Chondrocyte (in vitro differentiated cells): ENCODE results near the gene ELAVL4. TPM values are rescaled to one million over a fixed set of nuclear protein-coding genes. Genes with fewer than 3 reads are reported as not detected.

ENCODE experiments used
- DNase-seq: peaks from one replicate; pipeline ENCODE4 v3.0.0; 2021; ENCODE audit warnings: mixed read lengths, low spot score
- H3K27ac Mint-ChIP-seq: one replicate; pipeline ENCODE4 v1.8.0; 2021; ENCODE audit warnings: mild to moderate bottlenecking, moderate library complexity, mixed read lengths; ENCODE audit not compliant: unreplicated experiment
- H3K27me3 Mint-ChIP-seq: 2 replicates; pipeline ENCODE4 v1.8.0; 2021; ENCODE audit warnings: low read depth, mixed read lengths
- H3K36me3 Mint-ChIP-seq: 2 replicates; pipeline ENCODE4 v1.8.0; 2021; ENCODE audit warnings: low read depth, mixed read lengths
- H3K4me1 Mint-ChIP-seq: 2 replicates; pipeline ENCODE4 v1.8.0; 2021; ENCODE audit warnings: low read depth, mild to moderate bottlenecking, mixed read lengths
- H3K4me3 Mint-ChIP-seq: one replicate; pipeline ENCODE4 v1.8.0; 2021; ENCODE audit warnings: mild to moderate bottlenecking, moderate library complexity, mixed read lengths; ENCODE audit not compliant: unreplicated experiment
- H3K9me3 Mint-ChIP-seq: 2 replicates; pipeline ENCODE4 v1.8.0; 2021; ENCODE audit warnings: low read depth, mixed read lengths
- total RNA-seq: library from RNA; stranded (reverse); gene quantifications from 3 replicates; pipeline ENCODE4 v1.2.1, GENCODE V29; 2021
- TF ChIP-seq, protein P1 (sequence below): fragments of 200-600 bp; sonication (generic); IDR thresholded peaks from 2 replicates; pipeline ENCODE4 v1.5.0; 2021; ENCODE audit warnings: antibody characterized with exemption, mild to moderate bottlenecking, moderate library complexity

Gene ELAVL4
- total RNA-seq, 1 donor from 2014 or later, result not detected

- Mint-ChIP-seq H3K36me3 (no peaks in the 10 kb centered on the region), H3K27me3 (no peaks in the 10 kb centered on the region)
- TF ChIP-seq, protein P1, sequence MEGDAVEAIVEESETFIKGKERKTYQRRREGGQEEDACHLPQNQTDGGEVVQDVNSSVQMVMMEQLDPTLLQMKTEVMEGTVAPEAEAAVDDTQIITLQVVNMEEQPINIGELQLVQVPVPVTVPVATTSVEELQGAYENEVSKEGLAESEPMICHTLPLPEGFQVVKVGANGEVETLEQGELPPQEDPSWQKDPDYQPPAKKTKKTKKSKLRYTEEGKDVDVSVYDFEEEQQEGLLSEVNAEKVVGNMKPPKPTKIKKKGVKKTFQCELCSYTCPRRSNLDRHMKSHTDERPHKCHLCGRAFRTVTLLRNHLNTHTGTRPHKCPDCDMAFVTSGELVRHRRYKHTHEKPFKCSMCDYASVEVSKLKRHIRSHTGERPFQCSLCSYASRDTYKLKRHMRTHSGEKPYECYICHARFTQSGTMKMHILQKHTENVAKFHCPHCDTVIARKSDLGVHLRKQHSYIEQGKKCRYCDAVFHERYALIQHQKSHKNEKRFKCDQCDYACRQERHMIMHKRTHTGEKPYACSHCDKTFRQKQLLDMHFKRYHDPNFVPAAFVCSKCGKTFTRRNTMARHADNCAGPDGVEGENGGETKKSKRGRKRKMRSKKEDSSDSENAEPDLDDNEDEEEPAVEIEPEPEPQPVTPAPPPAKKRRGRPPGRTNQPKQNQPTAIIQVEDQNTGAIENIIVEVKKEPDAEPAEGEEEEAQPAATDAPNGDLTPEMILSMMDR, result no peak
These were observed 67.3 kb downstream of the ELAVL4 start for GRCh38 chr1:50175719-50176639.

DNA sequence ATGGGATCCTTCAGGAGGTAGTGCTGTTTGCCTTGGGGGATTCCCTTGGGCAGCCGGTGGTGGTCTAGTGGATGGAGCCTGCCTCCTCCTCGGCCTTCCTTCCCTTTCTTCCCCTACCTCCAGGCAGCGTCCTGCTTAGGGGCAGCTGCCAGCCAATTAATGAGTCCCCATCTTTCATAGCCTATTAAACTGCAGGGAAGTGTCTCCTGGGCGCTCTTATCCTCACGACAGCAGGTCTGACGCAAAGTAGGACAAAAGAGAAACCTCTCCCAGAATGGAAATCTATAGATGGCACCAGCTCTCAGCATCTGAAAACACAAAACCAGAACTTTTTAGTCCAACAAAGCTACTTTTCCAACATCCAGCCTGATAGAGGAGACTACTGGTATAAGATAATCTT, 69.3 kb downstream of the ELAVL4 start:
- DNase-seq, result no peak
- TF ChIP-seq, protein P1, result no peak
- Mint-ChIP-seq H3K4me1 (no peaks in the 10 kb centered on the region), H3K27ac (no peak overlapping the region), H3K36me3 (no peaks in the 10 kb centered on the region), H3K9me3 (no peaks in the 10 kb centered on the region), H3K4me3 (no peak overlapping the region), H3K27me3 (peaks cover 2% of the 10 kb centered on the region)

More at GRCh38 chr1:50175719-50176639, 67.3 kb downstream of the ELAVL4 start:
- DNase-seq, result no peak
- H3K4me3 Mint-ChIP-seq, result no peak overlapping the region
- no peak overlapping the region for H3K27ac Mint-ChIP-seq
- H3K4me1 Mint-ChIP-seq, result no peaks in the 10 kb centered on the region
- no peaks in the 10 kb centered on the region for H3K9me3 Mint-ChIP-seq

- TF ChIP-seq, protein P1, result no peak
- Mint-ChIP-seq H3K9me3 (no peaks in the 10 kb centered on the region), H3K27me3 (peaks cover 8% of the 10 kb centered on the region), H3K36me3 (no peaks in the 10 kb centered on the region), H3K4me3 (no peak overlapping the region), H3K4me1 (no peaks in the 10 kb centered on the region), H3K27ac (no peak overlapping the region)
- DNase-seq, result no peak
These were observed 70.9 kb downstream of the ELAVL4 start for GRCh38 chr1:50179639-50180038.

- Mint-ChIP-seq H3K4me1 (no peaks in the 10 kb centered on the region), H3K9me3 (no peaks in the 10 kb centered on the region), H3K4me3 (no peak overlapping the region), H3K36me3 (no peaks in the 10 kb centered on the region), H3K27me3 (peaks cover 8% of the 10 kb centered on the region), H3K27ac (no peak overlapping the region)
- DNase-seq, result no peak
- TF ChIP-seq, protein P1, result no peak
These were observed 71.6 kb downstream of the ELAVL4 start for GRCh38 chr1:50180367-50180766.

GRCh38 chr1:50181027-50181663, 72.4 kb downstream of the ELAVL4 start:
- no peaks in the 10 kb centered on the region for H3K9me3 Mint-ChIP-seq
- DNase-seq, result no peak
- no peaks in the 10 kb centered on the region for H3K4me1 Mint-ChIP-seq
- TF ChIP-seq, protein P1, result no peak
- no peak overlapping the region for H3K4me3 Mint-ChIP-seq
- no peak overlapping the region for H3K27ac Mint-ChIP-seq
- peaks cover 8% of the 10 kb centered on the region for H3K27me3 Mint-ChIP-seq
- no peaks in the 10 kb centered on the region for H3K36me3 Mint-ChIP-seq
